A549 treated with AZD9567 at 1 μM for 4 hours (cell line): ENCODE measurements around the gene VAT1L. TPM values are rescaled to one million over a fixed set of nuclear protein-coding genes. Genes with fewer than 3 reads are reported as not detected.

ENCODE experiments used
- total RNA-seq: library from RNA; stranded (reverse); fragments of 200-300 nt; extraction: Qiagen RNA extraction; gene quantifications from 5 replicates; pipeline ENCODE4 v1.2.3, GENCODE V29; 2022; ENCODE audit not compliant: insufficient read depth

The VAT1L gene
- total RNA-seq, result 0.02 TPM in 2 of 5 replicates, not detected in the others

GRCh38 chr16:77788181-77789084 is at the start of gene VAT1L:
TSS of gene VAT1L (plus strand) at chr16:77788564. CDS start at chr16:77788683, 119 bp downstream.

DNA sequence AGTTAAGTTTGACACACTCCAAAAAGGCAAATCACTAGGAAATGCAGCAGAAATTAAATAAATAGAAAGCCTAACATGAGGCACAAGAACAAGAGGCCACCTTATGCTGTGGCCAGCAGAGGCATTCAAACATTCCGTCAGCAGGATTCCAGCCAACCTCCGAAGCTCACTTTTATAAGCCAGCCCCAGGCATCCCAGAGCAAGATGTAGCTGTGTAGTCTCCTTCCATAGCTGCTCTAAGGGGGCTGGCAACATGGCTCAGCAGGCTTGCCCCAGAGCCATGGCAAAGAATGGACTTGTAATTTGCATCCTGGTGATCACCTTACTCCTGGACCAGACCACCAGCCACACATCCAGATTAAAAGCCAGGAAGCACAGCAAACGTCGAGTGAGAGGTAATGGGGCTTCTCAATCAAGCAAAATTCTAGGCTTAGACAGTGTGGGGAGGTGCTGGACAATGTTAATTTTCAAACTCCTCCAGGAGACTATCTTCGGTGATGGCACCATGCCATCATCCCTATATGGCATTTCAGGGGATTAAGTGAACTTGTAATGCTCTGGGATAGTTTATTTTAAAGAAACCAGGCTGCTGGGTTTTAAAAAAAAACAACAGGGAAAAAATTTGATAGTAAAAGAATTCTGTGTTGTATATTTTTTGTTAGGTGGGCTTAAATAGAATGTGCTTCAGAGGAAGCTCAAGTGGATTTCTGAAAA is 234.1 kb downstream of the VAT1L start, which contains the start of gene CLEC3A:
TSS of gene CLEC3A (plus strand) at position 202 of the 714 bp plus-strand sequence. CDS start at position 281, 79 bp downstream.

Other genes with a start within 250 kb of the VAT1L start
- gene NUDT7, start 66.0 kb upstream of the VAT1L start, total RNA-seq, result 5.0 to 6.6 TPM (median 5.7 TPM) in 5 replicates
- not detected in 5 replicates for gene CLEC3A, start 234.0 kb downstream of the VAT1L start, total RNA-seq